CD4-positive, alpha-beta T cell treated with Interleukin-1 beta for 1 hour (primary cell): ENCODE results near the gene PRTG.
"Not testable (repeated sequence)": the region's sequence is repeated elsewhere in the genome, so short reads cannot be mapped to it uniquely, and the experiment has no call there.

Experiments used
- DNase-seq, 2 donors: peaks; one replicate each; pipeline ENCODE4 v3.0.0-alpha.2; 2020 to 2022

The PRTG gene

DNA sequence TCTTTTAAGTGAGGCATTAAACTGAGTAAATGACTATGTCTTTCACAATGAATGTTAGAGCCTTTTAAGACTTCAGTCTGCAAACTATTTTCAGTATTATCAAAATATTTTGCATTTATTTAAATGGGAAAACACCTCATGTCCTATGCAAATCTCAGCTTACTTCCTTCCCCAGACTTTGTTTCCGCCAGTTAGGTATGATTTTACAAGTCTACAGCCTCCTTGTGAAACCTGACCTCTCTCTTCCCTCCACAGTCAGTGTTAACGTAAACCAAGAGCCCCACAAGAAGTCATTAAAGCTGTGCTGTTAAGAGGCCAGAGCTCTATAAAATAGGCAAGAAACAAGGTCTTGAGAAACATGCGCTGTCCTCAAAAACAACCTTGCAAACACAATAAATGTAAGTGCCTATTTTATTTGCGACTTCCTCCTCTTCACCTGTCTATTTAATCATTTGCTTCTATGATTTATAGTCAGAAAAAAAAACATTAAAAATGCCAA, 48.3 kb downstream of the PRTG start:
- DNase-seq = no peak

DNA sequence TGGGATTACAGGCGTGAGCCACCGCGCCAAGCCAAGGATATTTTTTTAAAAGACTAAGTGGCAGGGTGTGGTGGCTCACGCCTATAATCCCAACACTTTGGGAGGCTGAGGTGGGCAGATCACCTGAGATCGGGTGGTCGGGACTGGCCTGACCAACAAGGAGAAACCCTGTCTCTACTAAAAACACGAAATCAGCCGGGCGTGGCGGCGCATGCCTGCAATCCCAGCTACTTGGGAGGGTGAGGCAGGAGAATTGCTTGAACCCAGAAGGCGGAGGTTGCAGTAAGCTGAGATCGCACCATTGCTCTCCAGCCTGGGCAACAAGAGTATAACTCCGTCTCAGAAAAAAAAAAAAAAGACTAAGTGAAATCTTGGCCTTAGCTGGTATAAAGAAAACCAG, 49.8 kb downstream of the PRTG start:
- DNase-seq = not testable (repeated sequence)

DNA sequence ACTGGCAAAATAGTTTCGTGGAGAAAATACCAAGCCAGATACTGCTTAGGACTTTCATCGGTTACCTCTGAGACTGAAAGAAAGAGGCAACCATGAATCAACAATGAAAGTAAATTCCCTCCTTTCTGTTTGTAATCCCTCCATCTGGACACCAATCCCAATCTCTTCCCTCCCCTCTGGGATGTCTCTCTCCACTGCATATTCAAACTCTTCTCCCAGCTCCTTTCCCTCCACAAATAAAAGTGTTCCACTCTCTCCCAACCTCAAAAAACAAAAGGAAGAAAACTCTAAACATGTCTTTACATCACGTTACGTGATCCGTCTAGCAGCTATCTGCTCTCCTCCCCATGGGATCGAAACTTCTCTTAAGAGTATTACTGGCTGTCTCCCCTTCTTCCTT, 55.2 kb downstream of the PRTG start:
- no peak for DNase-seq

DNA sequence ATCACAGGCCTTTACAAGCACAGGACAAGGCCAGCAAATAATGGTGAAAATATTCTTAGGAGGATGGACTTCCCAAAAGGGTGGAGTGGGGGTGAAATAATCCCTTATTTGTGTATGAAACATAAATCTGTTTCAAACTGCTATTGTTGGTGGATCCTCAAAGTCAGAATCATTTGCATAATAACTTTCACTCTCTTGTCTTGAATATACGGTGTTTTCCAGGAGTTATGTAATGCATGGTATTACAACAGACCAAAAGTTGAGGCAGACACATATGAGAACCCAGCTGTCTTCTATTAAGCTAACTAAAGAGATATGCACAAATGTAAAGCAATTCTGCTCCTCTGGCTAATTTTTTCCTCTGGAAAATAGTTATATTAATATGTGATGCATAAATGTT, 57.7 kb downstream of the PRTG start:
- no peak for DNase-seq

DNA sequence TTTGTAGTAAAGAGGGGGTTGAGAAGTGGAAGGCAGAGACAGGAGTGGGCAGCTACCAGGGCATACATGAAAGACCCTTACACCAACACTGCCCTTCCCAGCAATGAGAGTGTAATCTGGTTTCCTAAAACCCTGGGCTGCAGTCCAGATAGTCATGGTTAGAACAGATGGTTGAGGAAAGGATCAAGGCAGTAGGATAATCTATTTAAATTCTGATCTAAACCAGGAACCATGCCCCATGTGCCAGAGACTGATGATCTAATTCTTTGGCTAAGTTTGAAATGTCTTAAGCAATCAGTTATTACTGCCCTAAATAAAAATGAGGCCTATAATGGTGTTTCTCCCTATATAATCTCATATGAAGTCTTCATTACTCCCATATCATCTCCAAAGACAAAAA, 59.6 kb downstream of the PRTG start:
- DNase-seq = no peak

DNA sequence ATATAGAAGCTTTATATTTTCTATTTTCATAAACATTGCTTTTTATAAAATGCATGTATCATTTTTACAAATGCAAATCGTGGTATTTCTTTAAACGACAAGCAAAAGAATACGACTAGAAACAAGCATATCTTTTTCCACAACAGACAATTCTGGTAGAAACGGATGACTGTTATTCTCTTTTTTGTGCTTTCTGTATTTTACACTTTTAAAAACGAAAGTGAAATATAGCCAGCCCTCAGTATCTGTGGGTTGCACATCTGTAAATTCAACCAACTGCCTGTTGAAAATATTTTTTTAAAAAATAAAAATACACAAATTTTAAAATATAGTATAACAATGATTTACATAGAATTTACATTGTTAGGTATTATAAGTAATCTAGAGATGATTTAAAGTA, 61.3 kb downstream of the PRTG start:
- DNase-seq = no peak

DNA sequence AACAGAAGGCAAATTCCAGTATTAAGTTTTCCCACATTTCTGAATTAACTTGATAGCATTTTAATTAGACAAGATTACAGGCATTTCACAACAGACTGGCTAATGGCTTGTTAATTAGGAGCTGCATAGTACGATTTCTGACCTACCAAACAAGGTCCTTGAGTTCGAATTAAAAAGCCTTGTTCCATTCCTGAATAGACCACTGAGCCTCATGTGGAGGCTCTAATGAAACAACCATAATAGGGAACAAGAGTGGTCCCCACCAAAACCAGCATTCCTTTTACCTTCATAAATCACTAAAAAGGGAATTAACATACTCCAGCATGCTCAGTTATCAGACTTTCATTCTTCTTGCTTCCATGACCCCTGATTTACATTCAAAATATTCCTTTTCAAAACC, 66.4 kb downstream of the PRTG start:
- DNase-seq = no peak

DNA sequence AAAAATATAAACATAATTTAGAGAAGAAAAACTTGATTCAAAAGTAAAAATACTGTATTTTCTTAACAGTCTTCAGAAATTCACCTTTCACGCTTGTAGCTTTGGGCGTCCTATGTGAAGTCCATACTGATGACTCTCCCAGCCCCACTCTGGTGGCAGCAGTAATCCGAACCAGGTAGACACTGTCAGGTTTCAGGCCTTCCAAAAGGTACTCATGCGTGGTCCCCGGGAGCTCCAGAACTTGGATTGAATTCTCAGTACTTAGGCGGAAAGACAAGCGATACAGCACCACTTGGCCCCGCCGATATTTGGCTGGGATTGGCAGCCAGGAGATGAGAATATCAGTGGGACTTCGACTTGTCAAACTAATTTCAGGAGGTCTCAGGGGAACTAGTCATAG, 69.7 kb downstream of the PRTG start:
- no peak for DNase-seq

DNA sequence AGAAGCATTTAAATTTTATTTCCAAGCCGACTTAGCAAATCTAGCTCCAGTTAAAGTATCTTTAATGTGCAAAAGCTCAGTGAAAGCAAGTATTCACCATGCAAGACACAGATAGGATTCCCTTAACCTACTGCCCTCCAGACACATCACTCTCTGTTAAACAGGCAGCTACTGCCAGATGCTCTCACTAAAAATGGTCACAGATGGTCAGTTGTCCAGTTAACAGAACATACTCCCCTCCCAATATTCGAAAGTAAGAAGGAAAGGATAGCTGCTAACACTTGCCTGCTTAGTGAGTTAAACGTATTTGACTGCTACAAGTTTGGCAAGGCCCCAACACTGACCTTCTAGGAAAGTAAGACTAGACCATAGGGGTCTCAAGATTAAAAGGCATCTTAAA, 73.7 kb downstream of the PRTG start:
- DNase-seq = no peak

DNA sequence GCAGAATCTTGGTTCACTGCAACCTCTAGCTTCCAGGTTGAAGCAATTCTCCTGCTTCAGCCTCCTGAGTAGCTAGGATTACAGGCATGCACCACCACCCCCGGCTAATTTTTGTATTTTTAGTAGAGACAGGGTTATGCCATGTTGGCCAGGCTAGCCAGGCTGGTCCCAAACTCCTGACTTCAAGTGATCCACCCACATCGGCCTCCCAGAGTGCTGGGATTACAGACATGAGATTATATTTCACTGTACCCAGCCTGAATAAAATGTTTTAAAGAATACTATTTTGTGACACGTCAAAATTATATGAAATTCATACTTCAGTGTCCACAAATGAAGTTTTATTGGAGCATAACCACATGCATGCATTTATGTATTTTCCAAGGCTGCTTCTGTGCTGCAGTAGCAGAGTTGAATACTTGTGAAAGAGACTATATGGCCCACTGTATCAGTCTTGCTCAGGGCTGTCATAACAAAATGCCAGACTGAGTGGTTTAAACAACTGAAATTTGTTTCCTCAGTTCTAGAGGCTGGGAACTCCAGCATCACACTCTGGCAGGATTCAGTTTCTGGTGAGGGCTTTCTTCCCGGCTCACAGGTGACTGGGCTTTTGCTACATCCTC, 77.2 kb downstream of the PRTG start:
- no peak for DNase-seq

DNA sequence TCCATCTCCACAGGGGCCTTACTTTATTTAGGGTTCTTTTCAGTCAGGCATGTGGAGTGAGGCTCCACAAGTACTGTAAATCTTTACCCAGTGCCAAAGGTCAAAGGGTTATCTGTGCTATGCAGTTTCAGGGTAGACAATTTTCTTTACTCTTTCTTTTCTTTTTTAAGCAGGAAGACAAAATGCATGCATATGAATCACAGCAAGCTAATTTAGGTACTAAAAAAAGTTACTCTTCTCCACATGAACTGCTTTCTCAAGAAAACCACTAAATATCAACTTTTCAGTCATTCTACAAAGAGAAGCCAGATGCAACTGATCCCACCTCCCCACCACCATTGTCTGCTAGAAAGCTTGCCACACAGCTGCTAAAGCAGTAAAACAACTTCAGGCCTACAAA, 81.5 kb downstream of the PRTG start:
- no peak for DNase-seq

DNA sequence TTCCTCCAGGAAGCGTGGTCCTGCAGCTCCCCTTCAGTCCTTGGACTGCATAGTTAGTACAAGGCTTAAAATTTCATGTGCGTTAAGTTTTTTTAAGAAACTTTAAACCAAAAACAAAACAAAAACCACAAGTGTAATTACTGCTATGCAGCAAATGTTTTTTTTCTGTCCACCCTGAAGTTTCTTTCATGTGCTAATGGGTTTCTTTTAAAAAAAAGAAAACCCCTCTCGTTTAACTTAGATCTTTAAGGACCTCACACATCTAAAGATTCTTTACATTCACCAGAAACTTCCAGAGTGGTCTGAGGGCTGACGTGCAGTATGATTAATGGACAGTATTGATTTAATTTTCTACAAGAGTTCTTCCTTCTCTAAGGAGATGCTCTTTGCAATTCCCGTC, 82.8 kb downstream of the PRTG start:
- DNase-seq = no peak

DNA sequence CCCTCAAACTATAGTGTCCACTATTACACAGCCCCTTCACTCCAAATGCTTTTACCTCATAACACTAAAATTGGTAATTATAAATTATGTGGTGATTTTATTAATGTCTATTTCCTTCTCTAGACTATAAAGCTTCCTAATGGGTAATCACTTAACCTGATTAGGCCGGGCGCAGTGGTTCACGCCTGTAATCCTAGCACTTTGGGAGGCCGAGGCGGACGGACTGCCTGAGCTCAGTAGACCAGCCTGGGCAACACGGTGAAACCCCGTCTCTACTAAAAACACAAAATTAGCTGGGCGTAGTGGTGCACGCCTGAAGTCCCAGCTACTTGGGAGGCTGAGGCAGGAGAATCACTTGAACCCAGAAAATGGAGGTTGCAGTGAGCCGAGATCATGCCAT, 83.5 kb downstream of the PRTG start:
- DNase-seq = no peak

DNA sequence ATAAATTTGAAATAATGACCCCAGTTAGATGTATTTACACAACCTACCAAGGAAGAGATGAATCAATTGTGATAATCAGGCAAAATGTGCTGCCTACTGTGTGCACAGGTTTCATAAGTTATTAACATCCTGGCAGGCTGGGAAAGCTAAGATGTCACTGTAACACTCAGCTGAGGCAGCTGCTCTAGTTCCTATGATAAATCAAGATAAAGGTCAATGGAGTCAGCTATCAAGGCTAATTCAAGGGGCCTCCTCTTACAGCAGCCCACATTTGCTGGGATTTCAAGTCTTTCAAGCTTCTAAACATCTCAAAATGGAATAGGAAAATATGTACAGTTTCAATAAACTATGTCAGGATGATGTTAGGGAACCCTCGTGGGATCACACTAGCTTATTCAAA, 84.1 kb downstream of the PRTG start:
- DNase-seq = no peak

DNA sequence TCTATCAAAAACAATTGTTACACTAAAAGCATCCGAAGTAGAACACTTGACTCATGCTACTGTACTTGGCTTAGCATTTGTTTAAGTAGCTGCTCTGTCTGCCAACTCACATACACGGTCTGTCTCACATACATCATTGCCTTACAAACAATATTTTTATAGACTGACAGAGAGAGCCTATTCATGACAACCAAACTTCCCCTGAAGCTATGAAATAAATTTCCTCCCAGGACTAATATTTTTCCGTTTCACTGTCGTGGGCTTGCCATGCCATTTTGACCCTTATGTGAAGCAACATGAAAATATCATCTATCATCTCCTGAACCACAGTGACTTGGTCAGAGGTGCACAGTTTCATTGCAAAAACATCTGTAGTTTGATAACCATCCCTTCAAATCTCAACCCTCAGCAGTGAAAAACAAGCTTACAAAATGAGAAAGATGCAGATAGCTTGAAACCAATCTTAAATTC, 88.4 kb downstream of the PRTG start:
- no peak for DNase-seq

DNA sequence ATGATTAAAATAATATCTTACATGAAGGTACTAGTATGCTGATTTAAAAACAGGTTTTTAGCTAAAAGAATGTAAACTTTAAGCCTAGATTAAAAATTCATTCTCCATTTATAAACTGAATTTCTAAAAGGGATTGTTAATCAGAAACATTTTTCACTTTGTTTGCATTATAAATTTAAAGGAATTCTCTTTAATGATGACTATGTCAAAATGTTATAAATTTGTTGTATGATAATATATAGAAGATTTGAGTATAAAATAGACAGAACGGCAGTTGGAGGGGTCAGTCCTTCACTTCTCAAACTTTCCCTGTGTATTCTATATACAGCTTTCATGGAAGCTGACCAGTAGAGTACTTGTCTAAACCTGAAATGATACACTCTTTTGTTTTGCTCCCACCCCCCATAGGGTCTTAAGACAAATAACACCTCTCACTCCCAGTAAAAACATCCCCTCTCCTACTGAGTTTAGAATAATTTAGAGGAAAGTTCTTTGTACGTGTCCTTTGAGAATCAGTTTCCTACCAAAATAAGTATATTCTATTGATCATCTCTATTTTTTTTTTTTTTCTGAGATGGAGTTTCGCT, 90.0 kb downstream of the PRTG start:
- no peak for DNase-seq

DNA sequence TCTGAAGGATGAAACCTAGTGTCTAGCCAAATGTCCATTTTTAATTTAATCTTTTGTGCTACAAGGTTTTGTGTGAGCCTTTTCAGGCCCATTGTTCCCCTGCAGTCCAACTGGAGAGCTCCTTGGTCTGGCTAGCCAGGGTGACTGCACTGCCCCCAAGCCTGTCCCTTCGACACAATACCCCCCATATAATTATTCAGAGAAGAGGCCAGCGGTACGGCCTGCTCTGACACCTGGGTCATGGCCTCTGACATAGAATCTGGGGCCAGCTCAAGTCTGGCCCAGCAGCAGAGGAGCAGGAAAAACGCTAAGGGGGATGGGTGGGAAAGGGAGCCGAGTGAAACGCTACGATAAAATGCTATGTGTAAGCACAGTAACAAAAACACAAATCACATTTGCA, 90.6 kb downstream of the PRTG start:
- DNase-seq = no peak

DNA sequence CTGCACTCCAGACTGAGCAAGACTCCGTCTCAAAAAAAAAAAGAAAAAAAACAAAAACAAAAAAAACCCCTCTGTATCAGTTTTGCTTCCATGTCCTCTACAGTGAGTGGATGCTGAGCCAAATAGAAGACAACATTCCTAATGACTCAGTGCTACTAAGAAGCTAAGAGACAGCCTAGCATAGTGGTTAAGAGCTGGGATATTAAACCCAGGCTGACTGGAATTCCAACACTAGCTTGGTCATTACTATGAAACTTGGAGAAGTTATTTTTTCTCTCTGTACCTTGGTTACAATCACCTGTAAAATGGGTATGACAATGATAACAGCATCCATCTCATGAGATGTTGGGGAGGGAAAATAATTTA, 93.9 kb downstream of the PRTG start:
- no peak for DNase-seq

DNA sequence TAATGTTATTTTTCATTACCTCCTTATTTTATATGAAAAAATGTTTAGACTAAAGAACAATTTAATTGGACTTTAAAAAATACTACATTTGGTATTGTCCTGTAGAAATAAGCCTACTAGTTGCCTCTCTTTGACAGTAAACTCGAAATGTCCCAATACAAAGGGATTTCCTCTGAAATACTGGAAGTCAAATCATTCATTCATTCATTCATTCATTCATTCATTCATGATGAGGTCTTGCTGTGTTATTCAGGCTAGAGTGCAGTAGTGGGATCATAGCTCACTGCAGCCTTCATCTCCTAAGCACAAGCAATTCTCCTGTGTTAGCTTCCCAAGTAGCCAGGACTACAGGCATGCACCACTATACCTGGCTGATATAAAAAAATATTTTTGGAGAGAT, 104.2 kb downstream of the PRTG start:
- DNase-seq = no peak

DNA sequence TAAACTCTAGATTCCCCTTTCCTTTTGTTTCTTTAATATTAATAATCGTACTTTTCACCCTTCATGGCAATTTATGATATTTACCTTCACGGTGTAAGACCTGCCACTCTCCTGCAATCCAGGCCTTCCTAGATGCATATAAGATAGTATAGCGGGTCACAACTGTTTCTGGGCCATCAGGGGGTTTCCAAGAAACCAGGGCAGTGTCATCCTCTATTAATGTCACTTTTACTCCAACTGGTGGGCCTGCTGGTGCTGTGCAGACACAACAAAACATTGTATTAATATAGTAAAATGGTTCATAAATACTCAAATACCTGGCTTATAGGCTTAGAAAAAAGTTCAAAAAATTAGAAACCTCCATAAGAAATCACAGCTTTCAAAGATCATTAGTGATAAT, 105.9 kb downstream of the PRTG start:
- no peak for DNase-seq

DNA sequence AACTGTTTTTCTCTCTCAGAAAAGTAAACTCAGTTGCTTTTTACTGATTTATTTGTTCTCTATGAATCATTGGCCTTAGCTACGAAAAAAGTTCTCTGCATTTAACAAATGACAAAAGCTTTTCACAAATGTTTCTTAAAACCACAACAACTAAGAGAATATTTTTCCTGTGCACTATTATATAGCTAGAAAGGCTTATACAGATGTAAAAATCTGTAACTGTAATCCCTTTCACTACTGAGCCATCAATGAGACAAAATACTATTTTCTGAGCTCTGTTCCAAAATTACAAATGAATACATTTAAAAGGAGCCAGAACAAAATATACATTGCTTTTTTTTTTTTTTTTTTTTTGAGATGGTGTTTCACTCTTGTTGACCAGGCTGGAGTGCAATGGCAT, 109.2 kb downstream of the PRTG start:
- no peak for DNase-seq

DNA sequence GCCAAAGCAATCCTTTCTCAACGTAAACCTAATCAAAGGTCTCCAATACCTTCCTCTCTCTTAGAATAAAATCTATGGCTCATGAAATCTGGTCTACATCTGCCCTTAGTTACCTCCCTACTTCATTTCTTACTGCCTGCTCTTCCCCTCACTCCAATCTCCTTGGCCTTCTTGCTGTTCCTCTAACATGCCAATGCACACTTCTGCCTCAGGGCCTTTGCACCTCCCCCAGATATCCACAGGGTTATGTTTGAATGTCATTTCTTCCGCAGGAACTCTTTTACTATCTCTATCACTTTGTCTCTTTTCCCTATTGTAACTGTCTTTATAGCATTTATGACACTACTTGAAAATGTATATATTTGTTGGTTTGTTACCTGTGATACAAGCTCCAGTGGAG, 110.5 kb downstream of the PRTG start:
- no peak for DNase-seq

DNA sequence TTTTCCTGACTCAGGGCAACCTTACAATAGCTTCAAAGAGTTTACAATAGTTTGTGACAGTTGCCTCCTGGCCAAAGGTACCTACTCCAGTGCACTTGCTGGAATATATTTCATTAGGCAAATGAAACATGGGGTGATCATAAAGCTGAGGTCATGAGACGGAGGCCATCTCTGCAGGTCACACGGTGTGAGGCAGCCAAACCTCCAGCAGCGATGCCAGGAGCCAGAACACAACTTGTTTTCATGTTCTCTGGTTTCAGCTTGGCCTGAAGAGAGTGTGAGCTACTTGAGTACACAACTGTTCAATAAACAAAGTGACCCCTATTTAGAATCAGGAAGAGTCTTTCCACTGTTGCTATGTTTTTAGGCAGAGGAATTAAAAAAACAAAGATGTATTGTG, 112.1 kb downstream of the PRTG start:
- DNase-seq = no peak

DNA sequence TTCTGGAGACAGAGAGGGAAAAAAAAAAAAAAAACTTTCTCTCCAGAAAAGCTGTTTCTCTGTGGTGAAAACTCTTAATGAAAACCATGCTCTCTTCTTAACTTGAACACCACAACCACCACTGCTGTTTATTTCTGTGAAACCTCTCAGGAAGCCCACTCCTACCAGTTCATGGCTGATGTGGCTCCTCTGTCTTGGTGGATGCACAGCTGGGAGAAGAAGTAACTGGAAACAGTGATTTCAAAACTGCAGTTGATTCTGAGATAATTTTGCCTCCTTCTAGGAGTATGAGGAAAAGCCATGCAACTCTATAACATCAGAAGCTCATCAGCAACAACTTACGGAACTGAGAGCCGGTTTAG, 114.6 kb downstream of the PRTG start:
- DNase-seq = no peak

DNA sequence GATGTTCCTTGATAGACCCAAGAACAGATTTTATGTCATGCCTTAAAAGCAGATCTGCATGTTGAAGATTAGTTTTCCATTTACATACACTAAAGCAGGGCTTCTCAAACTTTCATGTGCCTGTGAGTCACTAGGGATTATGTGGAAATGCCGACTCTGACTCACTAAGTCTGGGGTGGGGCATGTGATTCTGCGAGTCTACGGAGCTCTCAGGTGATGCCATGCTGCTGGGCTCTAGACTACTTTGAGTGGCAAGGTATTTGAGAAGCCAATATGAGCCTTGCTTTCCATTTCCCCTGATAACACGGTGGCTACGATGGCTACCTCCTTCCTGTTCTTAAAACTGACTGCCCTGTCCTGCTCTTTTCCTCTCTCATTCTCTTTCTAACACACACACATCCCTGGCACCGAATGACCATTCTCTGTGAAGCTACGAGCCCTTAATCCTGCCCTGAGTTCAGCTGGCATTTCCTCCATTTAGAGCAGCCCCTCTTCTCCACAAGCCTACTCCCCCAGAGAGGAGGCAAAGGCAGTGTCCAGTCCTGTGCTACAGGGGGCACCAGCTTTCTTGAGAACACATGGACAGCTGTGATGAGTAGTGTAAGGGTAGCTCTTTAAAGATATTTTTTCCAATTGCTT, 115.1 kb downstream of the PRTG start:
- peak in 1 of 2 donors; percentile 6 for DNase-seq
